ENCODE results near the gene ASXL1. TPM values are rescaled to one million over a fixed set of nuclear protein-coding genes. Genes with fewer than 3 reads are reported as not detected.

ASXL1 gene
- total and polyA plus RNA-seq, 8 donors = 9.0 to 185 (median 61.7) TPM

DNA sequence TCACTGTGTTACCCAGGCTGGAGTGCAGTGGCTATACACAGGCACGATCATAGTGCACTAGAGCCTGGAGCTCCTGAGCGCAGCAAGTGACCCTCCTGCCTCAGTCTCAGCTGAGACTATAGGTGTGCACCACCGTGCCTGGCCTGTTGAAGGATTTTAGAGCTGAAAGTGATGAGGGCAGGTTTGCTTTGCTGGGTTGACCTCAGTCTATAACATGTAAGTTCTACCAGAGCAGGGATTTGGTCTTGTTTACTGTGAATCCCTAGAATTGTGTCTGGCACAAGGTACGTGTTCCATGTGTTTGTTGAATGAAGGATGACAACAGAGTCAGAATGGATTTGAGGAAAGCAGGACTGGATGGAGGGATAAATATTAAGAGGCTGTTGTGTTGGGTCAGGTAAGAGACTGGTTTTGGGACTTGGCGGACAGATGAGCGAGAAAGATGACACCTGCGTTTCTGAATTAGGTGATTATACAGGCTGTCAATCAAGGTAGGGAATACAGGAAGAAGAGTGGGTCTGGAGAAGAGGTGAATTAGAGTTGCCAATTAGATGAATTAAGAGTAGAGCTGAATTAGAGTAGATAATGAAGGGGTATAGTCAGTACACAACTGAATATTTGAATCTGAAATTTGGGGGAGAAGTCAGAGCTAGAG, 6.5 kb downstream of the ASXL1 start:
- H3K27ac ChIP-seq = peak overlapping the region in 2 of 5 donors; percentile 23 to 27
- WGBS, 5 donors = 65 to 77% (median 74%) methylated on average over 7 of the region's 7 CpGs

DNA sequence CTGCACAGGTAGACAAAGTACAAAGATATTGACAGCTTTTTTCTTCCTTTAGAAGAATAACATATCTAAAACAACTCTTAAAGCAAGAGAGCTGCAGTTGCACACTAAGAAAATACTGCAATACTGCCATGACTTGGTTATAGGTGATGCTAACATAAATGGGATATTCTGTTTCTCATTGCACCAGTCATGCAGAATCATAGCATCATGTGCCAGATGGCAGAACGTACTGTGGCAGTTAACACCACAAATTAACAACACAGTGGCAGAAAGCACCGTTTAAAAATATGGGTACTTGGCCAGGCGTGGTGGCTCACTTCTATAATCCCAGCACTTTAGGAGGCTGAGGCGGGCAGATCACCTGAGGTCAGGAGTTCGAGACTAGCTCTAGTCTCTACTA, 7.4 kb downstream of the ASXL1 start:
- WGBS, 5 donors = 57 to 69% (median 61%) methylated on average over 5 of the region's 5 CpGs
- no peaks in the 10 kb centered on the region for H3K9me3 ChIP-seq
- H3K27me3 ChIP-seq = no peaks in the 10 kb centered on the region
- intact Hi-C loops (cut with DNase I; ENCODE audit: low total_unique reads) = no loop called here
- H3K27ac ChIP-seq = no peak overlapping the region
- TF ChIP-seq, protein P1, sequence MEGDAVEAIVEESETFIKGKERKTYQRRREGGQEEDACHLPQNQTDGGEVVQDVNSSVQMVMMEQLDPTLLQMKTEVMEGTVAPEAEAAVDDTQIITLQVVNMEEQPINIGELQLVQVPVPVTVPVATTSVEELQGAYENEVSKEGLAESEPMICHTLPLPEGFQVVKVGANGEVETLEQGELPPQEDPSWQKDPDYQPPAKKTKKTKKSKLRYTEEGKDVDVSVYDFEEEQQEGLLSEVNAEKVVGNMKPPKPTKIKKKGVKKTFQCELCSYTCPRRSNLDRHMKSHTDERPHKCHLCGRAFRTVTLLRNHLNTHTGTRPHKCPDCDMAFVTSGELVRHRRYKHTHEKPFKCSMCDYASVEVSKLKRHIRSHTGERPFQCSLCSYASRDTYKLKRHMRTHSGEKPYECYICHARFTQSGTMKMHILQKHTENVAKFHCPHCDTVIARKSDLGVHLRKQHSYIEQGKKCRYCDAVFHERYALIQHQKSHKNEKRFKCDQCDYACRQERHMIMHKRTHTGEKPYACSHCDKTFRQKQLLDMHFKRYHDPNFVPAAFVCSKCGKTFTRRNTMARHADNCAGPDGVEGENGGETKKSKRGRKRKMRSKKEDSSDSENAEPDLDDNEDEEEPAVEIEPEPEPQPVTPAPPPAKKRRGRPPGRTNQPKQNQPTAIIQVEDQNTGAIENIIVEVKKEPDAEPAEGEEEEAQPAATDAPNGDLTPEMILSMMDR (IDR thresholded peaks at IDR 0.05) = no peak
- DNase-seq = peak in 1 of 2 donors; percentile 32
- no peak overlapping the region for H3K4me3 ChIP-seq
- peaks cover 64 to 98% (median 88%) of the 10 kb centered on the region in 4 donors for H3K4me1 ChIP-seq
- H3K36me3 ChIP-seq = peaks cover 0 to 25% (median 15%) of the 10 kb centered on the region in 4 donors

More for the DNA sequence above, 6.5 kb downstream of the ASXL1 start:
- no peaks in the 10 kb centered on the region for H3K27me3 ChIP-seq
- H3K4me3 ChIP-seq = no peak overlapping the region
- DNase-seq = no peak
- H3K9me3 ChIP-seq = no peaks in the 10 kb centered on the region
- intact Hi-C loops (cut with DNase I; ENCODE audit: low total_unique reads) = no loop called here
- peaks cover 0 to 17% (median 9%) of the 10 kb centered on the region in 4 donors for H3K36me3 ChIP-seq
- H3K4me1 ChIP-seq = peaks cover 71 to 100% (median 88%) of the 10 kb centered on the region in 4 donors
- TF ChIP-seq POLR2AphosphoS5 (IDR thresholded peaks at IDR 0.05) = no peak
- no peak for TF ChIP-seq POLR2A (IDR thresholded peaks at IDR 0.05)
- TF ChIP-seq, protein P1 (IDR thresholded peaks at IDR 0.05) = no peak
- no peak for TF ChIP-seq EP300 (IDR thresholded peaks at IDR 0.05)

DNA sequence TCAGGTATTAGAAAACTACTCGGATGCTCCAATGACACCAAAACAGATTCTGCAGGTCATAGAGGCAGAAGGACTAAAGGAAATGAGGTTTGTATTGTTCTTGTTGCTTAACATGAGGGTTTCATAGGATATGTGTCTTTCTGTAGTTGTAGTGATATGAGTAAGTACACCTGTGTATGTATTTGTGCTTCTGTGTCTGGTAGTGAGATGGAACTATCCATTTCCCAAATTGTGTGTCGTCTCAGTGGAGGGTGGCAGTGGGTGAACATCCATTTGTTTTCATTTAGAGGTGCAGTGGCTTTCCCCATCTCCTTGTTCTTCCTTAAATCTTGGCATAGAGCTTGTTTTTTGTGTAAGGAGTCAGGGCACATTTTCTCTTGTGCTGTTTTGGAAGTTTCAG, 8.2 kb downstream of the ASXL1 start:
- intact Hi-C loops (cut with DNase I; ENCODE audit: low total_unique reads) = no loop called here
- no peak for TF ChIP-seq POLR2A (IDR thresholded peaks at IDR 0.05)
- TF ChIP-seq POLR2AphosphoS5 (IDR thresholded peaks at IDR 0.05) = no peak
- TF ChIP-seq EP300 (IDR thresholded peaks at IDR 0.05) = no peak
- TF ChIP-seq, protein P1 (IDR thresholded peaks at IDR 0.05) = no peak
- Histone ChIP-seq H3K36me3 (peaks cover 0 to 34% (median 20%) of the 10 kb centered on the region in 4 donors), H3K4me1 (peaks cover 57 to 90% (median 81%) of the 10 kb centered on the region in 4 donors), H3K27ac (peak overlapping the region in 2 of 5 donors; percentile 15 to 40), H3K4me3 (no peak overlapping the region), H3K9me3 (no peaks in the 10 kb centered on the region), H3K27me3 (no peaks in the 10 kb centered on the region)
- 71 to 89% (median 80%) methylated on average over 2 of the region's 2 CpGs for WGBS, 5 donors
- no peak for DNase-seq

DNA sequence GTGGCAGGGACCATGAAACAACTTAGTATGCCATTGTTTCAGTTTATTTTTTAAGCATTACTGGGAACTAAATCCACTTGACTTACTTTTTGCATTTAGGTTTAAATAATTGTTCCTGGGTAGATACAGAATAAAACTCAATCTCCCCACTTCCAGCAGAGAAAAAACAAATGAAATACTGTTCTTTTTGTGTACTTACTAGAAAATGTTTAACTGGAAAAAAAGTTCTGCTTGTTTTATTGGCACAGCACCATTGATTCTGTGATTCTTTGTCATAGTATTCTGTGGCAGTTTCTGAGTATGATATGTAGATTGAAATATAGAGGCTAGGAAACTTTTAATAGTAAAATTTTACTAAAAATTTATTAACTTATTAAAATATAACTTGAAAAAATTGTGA, 10.2 kb downstream of the ASXL1 start:
- H3K9me3 ChIP-seq = no peaks in the 10 kb centered on the region
- peaks cover 46 to 71% (median 62%) of the 10 kb centered on the region in 4 donors for H3K4me1 ChIP-seq
- peak overlapping the region in 3 of 5 donors; percentile 4 to 40 (median 15) for H3K27ac ChIP-seq
- intact Hi-C loops (cut with DNase I; ENCODE audit: low total_unique reads) = no loop called here
- no peak for TF ChIP-seq POLR2A (IDR thresholded peaks at IDR 0.05)
- no peak for TF ChIP-seq POLR2AphosphoS5 (IDR thresholded peaks at IDR 0.05)
- TF ChIP-seq, protein P1 (IDR thresholded peaks at IDR 0.05) = no peak
- no peak for TF ChIP-seq EP300 (IDR thresholded peaks at IDR 0.05)
- no peak for DNase-seq
- H3K27me3 ChIP-seq = no peaks in the 10 kb centered on the region
- H3K36me3 ChIP-seq = peaks cover 0 to 53% (median 39%) of the 10 kb centered on the region in 4 donors
- H3K4me3 ChIP-seq = no peak overlapping the region

All from stomach (tissue), 9 donors.